SK-N-MC (cell line): ENCODE results near the gene LRMDA.

Experiments
- DNase-seq: peaks from one replicate; pipeline ENCODE4 v3.0.0-alpha.2; 2011; ENCODE audit warnings: low read depth, low spot score
- H3K27ac ChIP-seq: fragments of 200-600 bp; sonication (generic); 2 replicates; pipeline ENCODE4 v1.5.1; 2016; ENCODE audit warnings: mixed run types
- H3K36me3 ChIP-seq: fragments of 200-600 bp; sonication (generic); 2 replicates; pipeline ENCODE4 v1.6.1; 2017; ENCODE audit warnings: antibody characterized with exemption, low read length, mixed read lengths; ENCODE audit not compliant: insufficient read depth
- H3K4me3 ChIP-seq: fragments of 200-600 bp; sonication (generic); 2 replicates; pipeline ENCODE4 v1.5.1; 2016
- H3K9ac ChIP-seq: fragments of 200-600 bp; sonication (generic); 2 replicates; pipeline ENCODE4 v1.8.0; 2017; ENCODE audit warnings: mixed run types, mixed read lengths; ENCODE audit not compliant: insufficient read length
- H3K9me3 ChIP-seq: fragments of 200-600 bp; sonication (generic); 2 replicates; pipeline ENCODE4 v1.6.1; 2017; ENCODE audit warnings: low read depth, mild to moderate bottlenecking, antibody characterized with exemption, low read length, moderate library complexity, mixed read lengths
- EZH2 ChIP-seq: fragments of 200-600 bp; sonication (generic); IDR thresholded peaks from one replicate; pipeline ENCODE4 v1.6.1; 2017; ENCODE audit warnings: antibody characterized with exemption
- FOXP2 ChIP-seq: optimal IDR thresholded peaks from 2 replicates; pipeline ENCODE3; 2011; ENCODE audit warnings: mild to moderate bottlenecking, moderate library complexity; ENCODE audit not compliant: insufficient read depth; ENCODE audit errors: extremely low read length, control extremely low read depth
- POLR2AphosphoS5 ChIP-seq: IDR thresholded peaks from 2 replicates; pipeline ENCODE4 v1.6.1; 2012; ENCODE audit warnings: mild to moderate bottlenecking, low read depth, low read length, borderline replicate concordance

Gene LRMDA

DNA sequence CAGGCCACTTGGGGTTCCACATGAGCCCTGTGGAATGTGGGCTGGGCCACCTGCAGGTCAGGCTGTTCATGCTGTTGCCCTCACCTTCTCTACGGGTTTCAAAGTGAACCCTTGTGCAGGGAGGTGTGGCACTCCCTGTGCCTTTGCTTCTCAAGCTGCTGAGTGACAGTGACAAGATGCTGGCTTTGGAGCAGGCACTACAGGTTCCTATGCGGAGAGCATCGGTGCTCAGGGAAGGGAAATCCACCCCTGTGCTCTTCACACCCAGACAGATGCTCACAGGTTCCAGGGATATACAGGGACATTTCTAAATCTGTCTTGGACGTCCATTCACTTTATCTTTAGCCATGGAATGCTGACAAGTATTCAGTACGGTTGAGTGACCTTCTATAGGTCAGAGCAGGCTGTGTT is 1005.0 kb downstream of the LRMDA start:
- TF ChIP-seq FOXP2: no peak
- no peak for TF ChIP-seq POLR2AphosphoS5
- TF ChIP-seq EZH2: no peak
- no peak for DNase-seq
- H3K27ac ChIP-seq: no peak overlapping the region

DNA sequence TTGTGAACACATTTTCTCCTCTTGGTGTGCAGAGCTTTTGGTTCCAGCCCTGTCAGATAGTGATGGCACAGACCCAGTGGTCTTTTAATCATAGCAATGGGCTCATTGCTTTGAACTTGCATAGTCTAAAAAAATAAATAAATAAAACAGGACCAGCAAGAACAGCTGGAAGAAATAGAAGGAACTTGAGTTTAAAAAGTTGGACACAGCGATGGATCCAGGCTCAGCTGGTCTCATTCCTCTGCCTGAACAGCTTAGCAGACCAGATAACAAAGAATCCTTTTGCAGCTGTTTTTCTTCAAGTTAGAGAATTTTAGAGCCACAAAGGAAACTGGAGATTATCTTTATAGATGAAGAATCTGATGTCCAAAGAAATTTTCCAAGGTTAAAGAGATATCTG is 1005.6 kb downstream of the LRMDA start:
- DNase-seq: no peak
- no peaks in the 10 kb centered on the region for H3K36me3 ChIP-seq
- no peak overlapping the region for H3K9ac ChIP-seq
- TF ChIP-seq EZH2: no peak
- TF ChIP-seq POLR2AphosphoS5: no peak
- no peak for TF ChIP-seq FOXP2
- H3K9me3 ChIP-seq: no peaks in the 10 kb centered on the region
- no peak overlapping the region for H3K4me3 ChIP-seq
- no peak overlapping the region for H3K27ac ChIP-seq

More for the DNA sequence above, 1005.0 kb downstream of the LRMDA start:
- Histone ChIP-seq H3K4me3 (no peak overlapping the region), H3K9ac (no peak overlapping the region), H3K36me3 (no peaks in the 10 kb centered on the region), H3K9me3 (no peaks in the 10 kb centered on the region)

GRCh38 chr10:76440426-76440825 is 1009.0 kb downstream of the LRMDA start:
- H3K4me3 ChIP-seq: no peak overlapping the region
- no peak for TF ChIP-seq FOXP2
- no peak for TF ChIP-seq EZH2
- no peak for TF ChIP-seq POLR2AphosphoS5
- no peaks in the 10 kb centered on the region for H3K36me3 ChIP-seq
- H3K9me3 ChIP-seq: no peaks in the 10 kb centered on the region
- DNase-seq: no peak
- H3K27ac ChIP-seq: no peak overlapping the region
- H3K9ac ChIP-seq: no peak overlapping the region

DNA sequence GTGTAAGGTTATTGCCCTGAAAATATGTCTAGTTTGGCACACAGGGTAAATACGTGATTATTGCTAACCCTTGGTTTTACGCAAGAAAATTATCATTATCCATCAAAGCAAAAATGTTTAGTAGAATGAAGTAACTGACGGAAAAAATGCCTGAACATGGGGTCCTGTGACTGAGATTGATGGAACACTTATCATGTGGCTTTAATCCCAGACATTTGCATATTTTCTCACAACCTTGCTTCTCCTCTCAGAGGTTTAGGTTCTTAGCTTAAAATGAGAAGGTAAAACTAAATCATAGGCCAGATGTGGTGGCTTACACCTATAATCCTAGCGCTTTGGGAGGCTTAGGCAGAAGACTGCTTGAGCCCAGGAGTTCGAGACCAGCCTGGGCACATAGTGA is 1010.7 kb downstream of the LRMDA start:
- Histone ChIP-seq H3K27ac (no peak overlapping the region), H3K9ac (no peak overlapping the region), H3K4me3 (no peak overlapping the region), H3K9me3 (no peaks in the 10 kb centered on the region), H3K36me3 (no peaks in the 10 kb centered on the region)
- DNase-seq: no peak
- TF ChIP-seq POLR2AphosphoS5 (no peak), EZH2 (no peak), FOXP2 (no peak)

GRCh38 chr10:76444034-76444800 is 1012.8 kb downstream of the LRMDA start:
- TF ChIP-seq EZH2 (no peak), POLR2AphosphoS5 (no peak), FOXP2 (no peak)
- no peak for DNase-seq
- H3K9me3 ChIP-seq: no peaks in the 10 kb centered on the region
- H3K4me3 ChIP-seq: no peak overlapping the region
- H3K27ac ChIP-seq: no peak overlapping the region
- no peaks in the 10 kb centered on the region for H3K36me3 ChIP-seq
- no peak overlapping the region for H3K9ac ChIP-seq

- no peak overlapping the region for H3K9ac ChIP-seq
- no peak for DNase-seq
- no peaks in the 10 kb centered on the region for H3K36me3 ChIP-seq
- TF ChIP-seq EZH2 (no peak), POLR2AphosphoS5 (no peak), FOXP2 (no peak)
- H3K27ac ChIP-seq: no peak overlapping the region
- no peaks in the 10 kb centered on the region for H3K9me3 ChIP-seq
- H3K4me3 ChIP-seq: no peak overlapping the region
These were observed 1016.2 kb downstream of the LRMDA start for GRCh38 chr10:76447578-76447977.

GRCh38 chr10:76451911-76452310 is 1020.5 kb downstream of the LRMDA start:
- no peak for DNase-seq

GRCh38 chr10:76453332-76453731 is 1021.9 kb downstream of the LRMDA start:
- Histone ChIP-seq H3K27ac (no peak overlapping the region), H3K9me3 (no peaks in the 10 kb centered on the region), H3K9ac (no peak overlapping the region), H3K36me3 (no peaks in the 10 kb centered on the region), H3K4me3 (no peak overlapping the region)
- TF ChIP-seq POLR2AphosphoS5: no peak
- TF ChIP-seq EZH2: no peak
- no peak for TF ChIP-seq FOXP2
- DNase-seq: no peak

More at GRCh38 chr10:76451911-76452310, 1020.5 kb downstream of the LRMDA start:
- H3K4me3 ChIP-seq: no peak overlapping the region
- H3K27ac ChIP-seq: no peak overlapping the region
- no peak overlapping the region for H3K9ac ChIP-seq
- H3K9me3 ChIP-seq: no peaks in the 10 kb centered on the region
- no peaks in the 10 kb centered on the region for H3K36me3 ChIP-seq
- TF ChIP-seq FOXP2: no peak
- TF ChIP-seq EZH2: no peak
- TF ChIP-seq POLR2AphosphoS5: no peak
